HEK293 (cell line): ENCODE data around the gene CCDC40.

Experiments
- CTCF ChIA-PET: fragments of 350-600 bp; formaldehyde crosslinking; extraction: SDS; loops from one replicate; lab custom pipeline; 2021; ENCODE audit warnings: antibody characterized with exemption; lab: Yijun Ruan, JAX
- POLR2A ChIA-PET: fragments of 300-600 bp; formaldehyde crosslinking; extraction: SDS; loops from one replicate; lab custom pipeline; 2020; ENCODE audit warnings: antibody characterized with exemption, inconsistent platforms; lab: Yijun Ruan, JAX
- H3K27ac ChIP-seq: fragments of 200-500 bp; sonication (Bioruptor generic); 2 replicates; pipeline ENCODE4 v1.5.1; 2014; ENCODE audit warnings: low read depth, low read length, control low read depth, inconsistent platforms; ENCODE audit errors: extremely low read depth
- H3K36me3 ChIP-seq, 2 experiments: fragments of 200-500 bp in 1 of 2; sonication (Bioruptor generic) in 1 of 2; 1 replicate in 1 of 2; 2 replicates in 1 of 2; pipeline ENCODE4 v1.5.1; 2014 to 2017; ENCODE audit warnings: inconsistent platforms in 2 of 2, low read length in 2 of 2; ENCODE audit not compliant: control insufficient read depth in 2 of 2, insufficient read depth in 1 of 2
- H3K4me1 ChIP-seq: fragments of 200-500 bp; sonication (Bioruptor generic); 2 replicates; pipeline ENCODE4 v1.5.1; 2014; ENCODE audit warnings: mild to moderate bottlenecking, low read length, inconsistent platforms; ENCODE audit not compliant: control insufficient read depth, insufficient read depth
- H3K4me3 ChIP-seq: 2 replicates; pipeline ENCODE4 v1.5.1; 2011; ENCODE audit warnings: low read depth, mild to moderate bottlenecking, control low read depth, low read length, moderate library complexity
- H3K9me3 ChIP-seq: fragments of 200-500 bp; sonication (Bioruptor generic); 2 replicates; pipeline ENCODE4 v1.5.1; 2014; ENCODE audit warnings: low read depth, low read length, inconsistent platforms; ENCODE audit not compliant: control insufficient read depth, insufficient read depth
- GLIS2 ChIP-seq: fragments of 450-650 bp; formaldehyde crosslinking; IDR thresholded peaks from 2 replicates; pipeline ENCODE4 v1.5.1; 2016; ENCODE audit warnings: missing biosample characterization, missing genetic modification characterization
- ZIC2 ChIP-seq: fragments of 450-650 bp; formaldehyde crosslinking; IDR thresholded peaks from 2 replicates; pipeline ENCODE4 v1.5.1; 2016; ENCODE audit warnings: missing biosample characterization, missing genetic modification characterization
- ZNF335 ChIP-seq: fragments of 450-650 bp; formaldehyde crosslinking; conservative IDR thresholded peaks from 2 replicates; pipeline ENCODE4 v1.5.1; 2016; ENCODE audit warnings: missing biosample characterization, missing genetic modification characterization
- ZNF391 ChIP-seq: fragments of 450-650 bp; formaldehyde crosslinking; IDR thresholded peaks from 2 replicates; pipeline ENCODE4 v1.5.1; 2016; ENCODE audit warnings: low read depth, missing biosample characterization, missing genetic modification characterization, borderline replicate concordance
- ZNF548 ChIP-seq: fragments of 450-650 bp; formaldehyde crosslinking; IDR thresholded peaks from 2 replicates; pipeline ENCODE4 v1.5.1; 2016; ENCODE audit warnings: missing biosample characterization, missing genetic modification characterization
- ZNF785 ChIP-seq: fragments of 450-650 bp; formaldehyde crosslinking; IDR thresholded peaks from 2 replicates; pipeline ENCODE4 v1.5.1; 2016; ENCODE audit warnings: missing biosample characterization, missing genetic modification characterization
- TF ChIP-seq, protein P1 (sequence below): fragments of 450-650 bp; formaldehyde crosslinking; IDR thresholded peaks from 2 replicates; pipeline ENCODE4 v1.5.1; 2016; ENCODE audit warnings: missing biosample characterization, missing genetic modification characterization, low read depth
- TF ChIP-seq, protein P2 (sequence below): fragments of 450-650 bp; formaldehyde crosslinking; IDR thresholded peaks from 2 replicates; pipeline ENCODE4 v1.5.1; 2017; ENCODE audit warnings: missing biosample characterization, missing genetic modification characterization
- TF ChIP-seq, protein P3 (sequence below): fragments of 450-650 bp; formaldehyde crosslinking; IDR thresholded peaks from 2 replicates; pipeline ENCODE4 v1.5.1; 2016; ENCODE audit warnings: missing biosample characterization, missing genetic modification characterization
- TF ChIP-seq, protein P4 (sequence below): fragments of 450-650 bp; formaldehyde crosslinking; IDR thresholded peaks from 2 replicates; pipeline ENCODE4 v1.5.1; 2016; ENCODE audit warnings: missing biosample characterization, missing genetic modification characterization, borderline replicate concordance
- TF ChIP-seq, protein P5 (sequence below): fragments of 450-650 bp; formaldehyde crosslinking; IDR thresholded peaks from 2 replicates; pipeline ENCODE4 v1.5.1; 2016; ENCODE audit warnings: missing biosample characterization, missing genetic modification characterization

The CCDC40 gene

DNA sequence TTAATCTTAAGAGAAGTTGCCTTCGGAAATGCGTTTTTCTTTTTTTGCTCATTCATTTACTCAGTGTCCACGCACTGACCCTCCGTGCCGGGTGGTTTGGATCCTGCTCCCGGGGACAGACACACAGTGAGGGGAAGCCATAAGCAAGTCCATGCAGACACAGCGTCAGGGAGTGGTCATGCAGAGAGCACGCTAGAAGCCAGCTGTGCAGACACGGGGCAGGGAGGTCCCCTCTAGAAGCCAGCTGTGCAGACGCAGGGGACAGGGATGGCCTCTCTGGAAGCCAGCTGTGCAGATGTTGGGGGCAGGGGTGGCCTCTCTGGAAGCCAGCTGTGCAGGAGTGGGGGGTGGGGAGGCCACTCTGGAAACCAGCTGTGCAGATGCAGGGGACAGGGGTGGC, 69.7 kb downstream of the CCDC40 start:
- TF ChIP-seq ZIC2 (tag by site-specific recombination) (peak; percentile 94), ZNF391 (tag by site-specific recombination) (no peak)
- POLR2A ChIA-PET = interaction anchor here (0.8 kb wide), 1 partner anchor 39 kb away, joined by 3 read pairs; no protein-coding TSS in a partner anchor
- peaks cover 0 to 16% of the 10 kb centered on the region in 2 experiments; a peak in 2 of 3 replicates for H3K36me3 ChIP-seq
- H3K4me3 ChIP-seq = no peak overlapping the region
- no peaks in the 10 kb centered on the region for H3K4me1 ChIP-seq
- no peaks in the 10 kb centered on the region for H3K9me3 ChIP-seq
- CTCF ChIA-PET = interaction anchor here (0.7 kb wide), 1 partner anchor 96 kb away, joined by 3 read pairs; no protein-coding TSS in a partner anchor
- no peak overlapping the region for H3K27ac ChIP-seq

DNA sequence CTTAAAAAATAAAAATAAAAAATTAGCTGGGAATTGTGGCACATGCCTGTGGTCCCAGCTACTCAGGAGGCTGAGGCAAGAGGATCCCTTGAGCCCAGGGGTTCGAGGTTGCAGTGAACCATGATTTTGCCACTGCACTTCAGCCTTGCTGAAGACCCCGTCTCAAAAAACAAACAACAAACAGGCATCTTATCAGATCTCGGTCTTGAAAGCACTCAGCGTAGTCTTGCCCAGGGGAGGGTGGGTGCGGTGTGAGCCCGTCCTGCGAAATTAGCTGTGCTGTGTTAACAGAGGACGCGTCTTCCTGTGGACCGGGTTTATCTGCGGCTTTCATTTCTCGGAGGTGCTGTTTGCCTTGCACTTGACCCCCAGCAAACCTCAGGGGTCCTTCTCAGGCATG, 70.3 kb downstream of the CCDC40 start:
- ChIA-PET CTCF (interaction anchor here (0.7 kb wide), 1 partner anchor 97 kb away, joined by 3 read pairs; no protein-coding TSS in a partner anchor), POLR2A (interaction anchor here (0.8 kb wide), 1 partner anchor 39 kb away, joined by 3 read pairs; no protein-coding TSS in a partner anchor)
- Histone ChIP-seq H3K36me3 (peaks cover 0 to 16% of the 10 kb centered on the region in 2 experiments; a peak in 2 of 3 replicates), H3K4me3 (no peak overlapping the region), H3K27ac (no peak overlapping the region), H3K9me3 (no peaks in the 10 kb centered on the region), H3K4me1 (no peaks in the 10 kb centered on the region)
- TF ChIP-seq, protein P1, sequence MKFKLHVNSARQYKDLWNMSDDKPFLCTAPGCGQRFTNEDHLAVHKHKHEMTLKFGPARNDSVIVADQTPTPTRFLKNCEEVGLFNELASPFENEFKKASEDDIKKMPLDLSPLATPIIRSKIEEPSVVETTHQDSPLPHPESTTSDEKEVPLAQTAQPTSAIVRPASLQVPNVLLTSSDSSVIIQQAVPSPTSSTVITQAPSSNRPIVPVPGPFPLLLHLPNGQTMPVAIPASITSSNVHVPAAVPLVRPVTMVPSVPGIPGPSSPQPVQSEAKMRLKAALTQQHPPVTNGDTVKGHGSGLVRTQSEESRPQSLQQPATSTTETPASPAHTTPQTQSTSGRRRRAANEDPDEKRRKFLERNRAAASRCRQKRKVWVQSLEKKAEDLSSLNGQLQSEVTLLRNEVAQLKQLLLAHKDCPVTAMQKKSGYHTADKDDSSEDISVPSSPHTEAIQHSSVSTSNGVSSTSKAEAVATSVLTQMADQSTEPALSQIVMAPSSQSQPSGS (tag by site-specific recombination) = no peak

DNA sequence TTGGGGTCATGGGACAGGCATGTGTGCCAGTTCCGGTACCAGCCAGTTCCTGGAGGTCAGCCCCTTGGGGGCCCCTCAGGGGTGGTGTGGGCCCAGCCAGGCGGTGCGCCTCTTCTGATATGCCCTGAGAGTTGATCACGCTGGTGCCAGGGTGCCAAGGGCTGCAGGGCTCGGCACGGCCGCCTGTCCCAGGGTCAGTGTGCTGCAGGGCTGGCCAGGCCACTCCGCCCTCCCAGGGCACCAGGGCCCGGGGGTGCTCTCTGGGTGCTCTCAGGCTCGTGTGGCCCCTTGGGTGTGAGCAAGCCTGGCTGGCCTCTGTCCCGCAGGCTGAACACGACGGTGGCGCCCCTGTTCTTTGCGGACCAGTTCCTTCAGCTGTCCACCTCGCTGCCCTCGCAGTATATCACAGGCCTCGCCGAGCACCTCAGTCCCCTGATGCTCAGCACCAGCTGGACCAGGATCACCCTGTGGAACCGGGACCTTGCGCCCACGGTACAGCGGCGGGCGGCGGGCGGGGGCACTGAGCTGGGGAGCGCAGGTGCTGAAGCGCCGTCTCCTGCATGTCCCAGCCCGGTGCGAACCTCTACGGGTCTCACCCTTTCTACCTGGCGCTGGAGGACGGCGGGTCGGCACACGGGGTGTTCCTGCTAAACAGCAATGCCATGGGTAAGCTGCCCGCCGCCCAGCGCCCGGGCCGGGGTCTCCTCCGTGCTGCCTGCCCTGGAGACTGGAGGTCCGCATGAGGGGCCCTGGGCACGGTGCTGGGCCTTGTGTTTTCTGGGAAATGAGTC, 71.0 kb downstream of the CCDC40 start:
- TF ChIP-seq, protein P2, sequence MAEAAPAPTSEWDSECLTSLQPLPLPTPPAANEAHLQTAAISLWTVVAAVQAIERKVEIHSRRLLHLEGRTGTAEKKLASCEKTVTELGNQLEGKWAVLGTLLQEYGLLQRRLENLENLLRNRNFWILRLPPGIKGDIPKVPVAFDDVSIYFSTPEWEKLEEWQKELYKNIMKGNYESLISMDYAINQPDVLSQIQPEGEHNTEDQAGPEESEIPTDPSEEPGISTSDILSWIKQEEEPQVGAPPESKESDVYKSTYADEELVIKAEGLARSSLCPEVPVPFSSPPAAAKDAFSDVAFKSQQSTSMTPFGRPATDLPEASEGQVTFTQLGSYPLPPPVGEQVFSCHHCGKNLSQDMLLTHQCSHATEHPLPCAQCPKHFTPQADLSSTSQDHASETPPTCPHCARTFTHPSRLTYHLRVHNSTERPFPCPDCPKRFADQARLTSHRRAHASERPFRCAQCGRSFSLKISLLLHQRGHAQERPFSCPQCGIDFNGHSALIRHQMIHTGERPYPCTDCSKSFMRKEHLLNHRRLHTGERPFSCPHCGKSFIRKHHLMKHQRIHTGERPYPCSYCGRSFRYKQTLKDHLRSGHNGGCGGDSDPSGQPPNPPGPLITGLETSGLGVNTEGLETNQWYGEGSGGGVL (tag by site-specific recombination) = no peak
- peak; percentile 42; the same call in 1 of the 2 replicates for TF ChIP-seq GLIS2 (tag by site-specific recombination)
- no peak for TF ChIP-seq ZNF785 (tag by site-specific recombination)
- TF ChIP-seq, protein P3, sequence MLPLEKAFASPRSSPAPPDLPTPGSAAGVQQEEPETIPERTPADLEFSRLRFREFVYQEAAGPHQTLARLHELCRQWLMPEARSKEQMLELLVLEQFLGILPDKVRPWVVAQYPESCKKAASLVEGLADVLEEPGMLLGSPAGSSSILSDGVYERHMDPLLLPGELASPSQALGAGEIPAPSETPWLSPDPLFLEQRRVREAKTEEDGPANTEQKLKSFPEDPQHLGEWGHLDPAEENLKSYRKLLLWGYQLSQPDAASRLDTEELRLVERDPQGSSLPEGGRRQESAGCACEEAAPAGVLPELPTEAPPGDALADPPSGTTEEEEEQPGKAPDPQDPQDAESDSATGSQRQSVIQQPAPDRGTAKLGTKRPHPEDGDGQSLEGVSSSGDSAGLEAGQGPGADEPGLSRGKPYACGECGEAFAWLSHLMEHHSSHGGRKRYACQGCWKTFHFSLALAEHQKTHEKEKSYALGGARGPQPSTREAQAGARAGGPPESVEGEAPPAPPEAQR (tag by site-specific recombination) = no peak
- no peak for TF ChIP-seq ZNF548
- TF ChIP-seq ZNF335 = no peak
- TF ChIP-seq, protein P4, sequence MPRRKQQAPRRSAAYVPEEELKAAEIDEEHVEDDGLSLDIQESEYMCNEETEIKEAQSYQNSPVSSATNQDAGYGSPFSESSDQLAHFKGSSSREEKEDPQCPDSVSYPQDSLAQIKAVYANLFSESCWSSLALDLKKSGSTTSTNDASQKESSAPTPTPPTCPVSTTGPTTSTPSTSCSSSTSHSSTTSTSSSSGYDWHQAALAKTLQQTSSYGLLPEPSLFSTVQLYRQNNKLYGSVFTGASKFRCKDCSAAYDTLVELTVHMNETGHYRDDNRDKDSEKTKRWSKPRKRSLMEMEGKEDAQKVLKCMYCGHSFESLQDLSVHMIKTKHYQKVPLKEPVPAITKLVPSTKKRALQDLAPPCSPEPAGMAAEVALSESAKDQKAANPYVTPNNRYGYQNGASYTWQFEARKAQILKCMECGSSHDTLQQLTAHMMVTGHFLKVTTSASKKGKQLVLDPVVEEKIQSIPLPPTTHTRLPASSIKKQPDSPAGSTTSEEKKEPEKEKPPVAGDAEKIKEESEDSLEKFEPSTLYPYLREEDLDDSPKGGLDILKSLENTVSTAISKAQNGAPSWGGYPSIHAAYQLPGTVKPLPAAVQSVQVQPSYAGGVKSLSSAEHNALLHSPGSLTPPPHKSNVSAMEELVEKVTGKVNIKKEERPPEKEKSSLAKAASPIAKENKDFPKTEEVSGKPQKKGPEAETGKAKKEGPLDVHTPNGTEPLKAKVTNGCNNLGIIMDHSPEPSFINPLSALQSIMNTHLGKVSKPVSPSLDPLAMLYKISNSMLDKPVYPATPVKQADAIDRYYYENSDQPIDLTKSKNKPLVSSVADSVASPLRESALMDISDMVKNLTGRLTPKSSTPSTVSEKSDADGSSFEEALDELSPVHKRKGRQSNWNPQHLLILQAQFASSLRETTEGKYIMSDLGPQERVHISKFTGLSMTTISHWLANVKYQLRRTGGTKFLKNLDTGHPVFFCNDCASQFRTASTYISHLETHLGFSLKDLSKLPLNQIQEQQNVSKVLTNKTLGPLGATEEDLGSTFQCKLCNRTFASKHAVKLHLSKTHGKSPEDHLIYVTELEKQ (tag by site-specific recombination) = no peak
- TF ChIP-seq, protein P5, sequence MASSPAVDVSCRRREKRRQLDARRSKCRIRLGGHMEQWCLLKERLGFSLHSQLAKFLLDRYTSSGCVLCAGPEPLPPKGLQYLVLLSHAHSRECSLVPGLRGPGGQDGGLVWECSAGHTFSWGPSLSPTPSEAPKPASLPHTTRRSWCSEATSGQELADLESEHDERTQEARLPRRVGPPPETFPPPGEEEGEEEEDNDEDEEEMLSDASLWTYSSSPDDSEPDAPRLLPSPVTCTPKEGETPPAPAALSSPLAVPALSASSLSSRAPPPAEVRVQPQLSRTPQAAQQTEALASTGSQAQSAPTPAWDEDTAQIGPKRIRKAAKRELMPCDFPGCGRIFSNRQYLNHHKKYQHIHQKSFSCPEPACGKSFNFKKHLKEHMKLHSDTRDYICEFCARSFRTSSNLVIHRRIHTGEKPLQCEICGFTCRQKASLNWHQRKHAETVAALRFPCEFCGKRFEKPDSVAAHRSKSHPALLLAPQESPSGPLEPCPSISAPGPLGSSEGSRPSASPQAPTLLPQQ (tag by site-specific recombination) = no peak
- ChIA-PET POLR2A (interaction anchor here (0.5 kb wide), 1 partner anchor 177 kb away, joined by 3 read pairs; no protein-coding TSS in a partner anchor), CTCF (no interaction called here)
- Histone ChIP-seq H3K27ac (no peak overlapping the region), H3K4me3 (no peak overlapping the region), H3K36me3 (peaks cover 0 to 22% of the 10 kb centered on the region in 2 experiments; a peak in 2 of 3 replicates), H3K4me1 (no peaks in the 10 kb centered on the region), H3K9me3 (no peaks in the 10 kb centered on the region)
